DND-41 (cell line): ENCODE data around the gene ALOX12.
"Not testable (repeated sequence)": the region's sequence is repeated elsewhere in the genome, so short reads cannot be mapped to it uniquely, and the experiment has no call there.

Source experiments
- ATAC-seq: fragments of 200-7000 bp; cut with Tn5 transposase; 3 replicates; pipeline ENCODE4 v1.9.1; 2021; ENCODE audit warnings: low read depth; ENCODE audit not compliant: insufficient read depth
- DNase-seq: peaks from one replicate; pipeline ENCODE4 v3.0.0-alpha.2; 2020
- H2AFZ ChIP-seq: 2 replicates; pipeline ENCODE4 v1.6.0; 2012; ENCODE audit warnings: low read depth, low read length
- H3K27ac ChIP-seq: 2 replicates; pipeline ENCODE4 v1.5.1; 2012; ENCODE audit warnings: low read length, inconsistent platforms
- H3K27me3 ChIP-seq: fragments of 200-600 bp; sonication (generic); 2 replicates; pipeline ENCODE4 v1.6.0; 2012; ENCODE audit warnings: low read length, mild to moderate bottlenecking, inconsistent platforms; ENCODE audit not compliant: insufficient read depth, poor library complexity
- H3K36me3 ChIP-seq: 2 replicates; pipeline ENCODE4 v1.5.1; 2012; ENCODE audit warnings: low read length, inconsistent platforms; ENCODE audit not compliant: insufficient read depth
- H3K4me1 ChIP-seq: 2 replicates; pipeline ENCODE4 v1.5.1; 2012; ENCODE audit warnings: mild to moderate bottlenecking, low read length; ENCODE audit not compliant: insufficient read depth
- H3K4me2 ChIP-seq: 2 replicates; pipeline ENCODE4 v1.6.0; 2012; ENCODE audit warnings: mild to moderate bottlenecking, moderate library complexity, low read length, inconsistent platforms; ENCODE audit not compliant: insufficient read depth
- H3K4me3 ChIP-seq, 2 experiments: fragments of 200-600 bp in 1 of 2; shearing (Covaris generic) in 1 of 2; 2 replicates each; pipeline ENCODE4 v1.5.1; 2012 to 2016; ENCODE audit warnings: inconsistent platforms in 2 of 2, low read length in 2 of 2, mild to moderate bottlenecking in 2 of 2, low read depth in 1 of 2, moderate library complexity in 1 of 2
- H3K79me2 ChIP-seq: 2 replicates; pipeline ENCODE4 v1.6.0; 2012; ENCODE audit warnings: low read length, inconsistent platforms; ENCODE audit not compliant: insufficient read depth
- H3K9ac ChIP-seq: 2 replicates; pipeline ENCODE4 v1.6.0; 2012; ENCODE audit warnings: low read depth, mild to moderate bottlenecking, inconsistent platforms, low read length, moderate library complexity
- H3K9me3 ChIP-seq: 2 replicates; pipeline ENCODE4 v1.5.1; 2012; ENCODE audit warnings: low read length, moderate library complexity, mild to moderate bottlenecking, inconsistent platforms; ENCODE audit not compliant: insufficient read depth, severe bottlenecking
- H4K20me1 ChIP-seq: 2 replicates; pipeline ENCODE4 v1.6.0; 2012; ENCODE audit warnings: low read length; ENCODE audit not compliant: insufficient read depth
- EZH2 ChIP-seq: IDR thresholded peaks from 3 replicates; pipeline ENCODE4 v1.6.1; 2012; ENCODE audit warnings: borderline replicate concordance, low read depth, mild to moderate bottlenecking, moderate library complexity, low read length, inconsistent platforms; ENCODE audit not compliant: severe bottlenecking
- TF ChIP-seq, protein P1 (sequence below): IDR thresholded peaks from 2 replicates; pipeline ENCODE4 v1.5.1; 2012; ENCODE audit warnings: borderline replicate concordance, low read length, moderate library complexity, mild to moderate bottlenecking; ENCODE audit not compliant: poor library complexity, severe bottlenecking; ENCODE audit errors: extremely low read depth

ALOX12 gene

DNA sequence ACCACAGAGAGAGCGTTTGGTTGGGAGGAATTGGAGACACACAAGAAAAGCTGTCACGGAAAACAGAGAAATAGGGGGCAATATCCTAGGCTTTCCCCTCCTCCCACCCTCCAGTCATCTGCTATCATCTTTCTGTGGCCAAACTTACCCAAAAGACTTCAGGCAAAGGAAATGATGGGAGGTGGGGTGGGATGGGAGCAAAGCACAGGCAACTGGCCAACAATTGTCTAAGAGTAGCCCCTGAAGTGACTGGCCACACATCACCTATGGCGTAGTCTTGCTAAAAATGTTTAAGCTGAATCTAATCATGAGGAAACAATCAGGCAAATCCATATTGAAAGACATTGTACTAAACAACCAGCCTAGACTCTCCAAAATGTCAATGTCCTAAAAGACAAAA, 46.9 kb upstream of the ALOX12 start:
- Histone ChIP-seq H2AFZ (no peak overlapping the region), H3K9me3 (no peaks in the 10 kb centered on the region), H3K4me1 (no peaks in the 10 kb centered on the region), H3K4me2 (no peak overlapping the region), H3K27ac (no peak overlapping the region), H3K79me2 (no peaks in the 10 kb centered on the region), H4K20me1 (no peaks in the 10 kb centered on the region), H3K27me3 (no peaks in the 10 kb centered on the region), H3K36me3 (no peaks in the 10 kb centered on the region), H3K4me3 (no peak overlapping the region), H3K9ac (no peak overlapping the region)
- TF ChIP-seq, protein P1, sequence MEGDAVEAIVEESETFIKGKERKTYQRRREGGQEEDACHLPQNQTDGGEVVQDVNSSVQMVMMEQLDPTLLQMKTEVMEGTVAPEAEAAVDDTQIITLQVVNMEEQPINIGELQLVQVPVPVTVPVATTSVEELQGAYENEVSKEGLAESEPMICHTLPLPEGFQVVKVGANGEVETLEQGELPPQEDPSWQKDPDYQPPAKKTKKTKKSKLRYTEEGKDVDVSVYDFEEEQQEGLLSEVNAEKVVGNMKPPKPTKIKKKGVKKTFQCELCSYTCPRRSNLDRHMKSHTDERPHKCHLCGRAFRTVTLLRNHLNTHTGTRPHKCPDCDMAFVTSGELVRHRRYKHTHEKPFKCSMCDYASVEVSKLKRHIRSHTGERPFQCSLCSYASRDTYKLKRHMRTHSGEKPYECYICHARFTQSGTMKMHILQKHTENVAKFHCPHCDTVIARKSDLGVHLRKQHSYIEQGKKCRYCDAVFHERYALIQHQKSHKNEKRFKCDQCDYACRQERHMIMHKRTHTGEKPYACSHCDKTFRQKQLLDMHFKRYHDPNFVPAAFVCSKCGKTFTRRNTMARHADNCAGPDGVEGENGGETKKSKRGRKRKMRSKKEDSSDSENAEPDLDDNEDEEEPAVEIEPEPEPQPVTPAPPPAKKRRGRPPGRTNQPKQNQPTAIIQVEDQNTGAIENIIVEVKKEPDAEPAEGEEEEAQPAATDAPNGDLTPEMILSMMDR = no peak
- TF ChIP-seq EZH2 = no peak
- DNase-seq (no peak), ATAC-seq (no peak)

DNA sequence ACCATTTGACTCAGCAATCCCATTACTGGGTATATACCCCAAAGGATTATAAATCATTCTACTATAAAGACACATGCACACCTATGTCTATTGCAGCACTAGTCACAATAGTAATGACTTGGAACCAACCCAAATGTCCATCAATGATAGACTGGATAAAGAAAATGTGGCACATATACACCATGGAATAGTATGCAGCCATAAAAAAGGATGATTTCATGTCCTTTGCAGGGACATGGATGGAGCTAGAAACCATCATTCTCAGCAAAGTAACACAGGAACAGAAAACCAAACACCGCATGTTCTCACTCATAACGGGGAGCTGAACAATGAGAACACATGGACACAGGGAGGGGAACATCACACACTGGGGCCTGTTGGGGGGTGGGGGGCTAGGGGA, 44.9 kb upstream of the ALOX12 start:
- not testable (repeated sequence) for H3K4me3 ChIP-seq

DNA sequence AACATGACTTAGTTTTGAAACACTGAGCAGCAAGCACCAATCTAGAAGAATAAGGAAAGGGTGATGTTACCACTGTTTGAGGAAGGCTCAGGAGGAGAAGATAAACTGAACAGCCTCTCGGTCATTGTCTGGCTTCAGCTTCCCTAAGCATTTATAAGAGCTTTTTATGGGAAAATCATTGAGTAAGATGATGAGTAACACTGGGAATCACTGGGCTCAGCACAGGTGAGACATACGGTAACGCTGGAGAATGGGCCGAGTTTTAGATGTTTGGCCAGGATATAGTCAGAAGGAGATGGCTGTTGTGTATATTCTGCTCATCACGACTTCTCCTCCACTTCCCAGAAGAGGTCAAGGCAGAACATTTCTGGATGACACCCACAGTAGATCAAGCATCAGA, 42.2 kb upstream of the ALOX12 start:
- no peak overlapping the region for H3K27ac ChIP-seq
- no peak overlapping the region for H2AFZ ChIP-seq
- H3K4me2 ChIP-seq = no peak overlapping the region
- H3K9me3 ChIP-seq = no peaks in the 10 kb centered on the region
- H3K4me3 ChIP-seq = no peak overlapping the region
- ATAC-seq = no peak
- no peak for DNase-seq
- H3K27me3 ChIP-seq = no peaks in the 10 kb centered on the region
- H3K36me3 ChIP-seq = no peaks in the 10 kb centered on the region
- no peaks in the 10 kb centered on the region for H4K20me1 ChIP-seq
- no peak overlapping the region for H3K9ac ChIP-seq
- no peak for TF ChIP-seq EZH2
- TF ChIP-seq, protein P1 = no peak
- no peaks in the 10 kb centered on the region for H3K79me2 ChIP-seq
- H3K4me1 ChIP-seq = no peaks in the 10 kb centered on the region

More for the DNA sequence above, 44.9 kb upstream of the ALOX12 start:
- not testable (repeated sequence) for H3K9me3 ChIP-seq, ATAC-seq, H4K20me1 ChIP-seq, DNase-seq, H3K4me2 ChIP-seq, H3K4me1 ChIP-seq, H3K27ac ChIP-seq, H3K9ac ChIP-seq, H3K27me3 ChIP-seq, H3K36me3 ChIP-seq, H2AFZ ChIP-seq, H3K79me2 ChIP-seq

DNA sequence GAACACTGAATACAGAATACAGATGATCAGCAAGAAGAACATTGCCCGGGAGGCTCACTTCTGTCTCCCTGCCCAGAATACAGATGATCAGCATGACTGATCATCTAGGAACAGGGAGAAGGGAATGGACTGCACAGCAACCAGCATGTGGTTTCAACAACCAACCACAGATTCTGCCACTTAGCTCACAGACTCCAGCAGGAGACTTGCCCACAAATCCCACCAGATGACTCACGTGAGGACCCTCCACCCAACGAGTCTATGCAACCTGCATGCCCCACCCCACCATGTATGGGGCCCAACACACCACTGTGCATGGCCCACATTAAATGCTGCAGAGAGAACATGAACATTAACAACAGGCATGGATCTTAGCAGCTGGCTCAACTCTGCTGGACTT, 36.1 kb upstream of the ALOX12 start:
- no peaks in the 10 kb centered on the region for H3K27me3 ChIP-seq
- H3K9me3 ChIP-seq = peaks cover 2% of the 10 kb centered on the region
- H3K4me1 ChIP-seq = peaks cover 5% of the 10 kb centered on the region; the same call in 1 of the 2 replicates
- peak; percentile 77 for ATAC-seq
- no peaks in the 10 kb centered on the region for H4K20me1 ChIP-seq
- H3K27ac ChIP-seq = no peak overlapping the region
- peak; percentile 40 for DNase-seq
- no peak overlapping the region for H3K4me3 ChIP-seq
- TF ChIP-seq, protein P1 = no peak
- no peak for TF ChIP-seq EZH2
- H2AFZ ChIP-seq = no peak overlapping the region
- H3K4me2 ChIP-seq = no peak overlapping the region
- H3K9ac ChIP-seq = no peak overlapping the region
- no peaks in the 10 kb centered on the region for H3K79me2 ChIP-seq
- H3K36me3 ChIP-seq = no peaks in the 10 kb centered on the region
